Neural progenitor cell (in vitro differentiated cells): ENCODE measurements around the gene BEST2. TPM values are rescaled to one million over a fixed set of nuclear protein-coding genes. Genes with fewer than 3 reads are reported as not detected.

Source experiments
- DNase-seq: peaks from one replicate; pipeline ENCODE4 v3.0.0-alpha.2; 2016; ENCODE audit warnings: low spot score
- H2AFZ ChIP-seq: fragments of 200-600 bp; sonication (generic); replicated peaks from 2 replicates; pipeline ENCODE4 v1.6.1; 2016; ENCODE audit warnings: antibody characterized with exemption
- H3F3A ChIP-seq: fragments of 200-600 bp; sonication (generic); 2 replicates; pipeline ENCODE4 v1.6.1; 2016; ENCODE audit warnings: antibody characterized with exemption, low read depth
- H3K27ac ChIP-seq: fragments of 200-600 bp; sonication (generic); 2 replicates; pipeline ENCODE4 v1.5.1; 2016; ENCODE audit warnings: mild to moderate bottlenecking
- H3K27me3 ChIP-seq: fragments of 200-600 bp; sonication (generic); 2 replicates; pipeline ENCODE4 v1.6.1; 2016; ENCODE audit warnings: mild to moderate bottlenecking, moderate library complexity
- H3K36me3 ChIP-seq: fragments of 200-600 bp; sonication (generic); 2 replicates; pipeline ENCODE4 v1.5.1; 2016
- H3K4me1 ChIP-seq: fragments of 200-600 bp; sonication (generic); 2 replicates; pipeline ENCODE4 v1.6.1; 2016; ENCODE audit warnings: mixed run types
- H3K4me2 ChIP-seq: fragments of 200-600 bp; sonication (generic); 2 replicates; pipeline ENCODE4 v1.6.1; 2016
- H3K4me3 ChIP-seq: fragments of 200-600 bp; sonication (generic); 2 replicates; pipeline ENCODE4 v1.5.1; 2016
- H3K79me2 ChIP-seq: fragments of 200-600 bp; sonication (generic); 2 replicates; pipeline ENCODE4 v1.6.1; 2016; ENCODE audit warnings: low read depth
- H3K9ac ChIP-seq: fragments of 200-600 bp; sonication (generic); 2 replicates; pipeline ENCODE4 v1.6.1; 2016
- H3K9me3 ChIP-seq: fragments of 200-600 bp; sonication (generic); 2 replicates; pipeline ENCODE4 v1.5.1; 2016; ENCODE audit warnings: low read depth
- H4K20me1 ChIP-seq: fragments of 200-600 bp; sonication (generic); 2 replicates; pipeline ENCODE4 v1.6.1; 2016; ENCODE audit warnings: low read depth
- H3K27ac Mint-ChIP-seq: 3 replicates; pipeline ENCODE4 v1.8.0; 2021; ENCODE audit warnings: mixed read lengths
- H3K27me3 Mint-ChIP-seq: 2 replicates; pipeline ENCODE4 v1.8.0; 2022; ENCODE audit warnings: low read depth, mild to moderate bottlenecking, inconsistent platforms, moderate library complexity, mixed read lengths; ENCODE audit not compliant: insufficient read depth
- H3K36me3 Mint-ChIP-seq: 3 replicates; pipeline ENCODE4 v1.8.0; 2021; ENCODE audit warnings: mixed read lengths
- H3K4me1 Mint-ChIP-seq: 3 replicates; pipeline ENCODE4 v1.8.0; 2021; ENCODE audit warnings: mixed read lengths
- H3K4me3 Mint-ChIP-seq: 3 replicates; pipeline ENCODE4 v1.8.0; 2021; ENCODE audit warnings: mild to moderate bottlenecking, moderate library complexity, mixed read lengths
- H3K9me3 Mint-ChIP-seq: 3 replicates; pipeline ENCODE4 v1.8.0; 2020; ENCODE audit warnings: mixed read lengths
- CTCF ChIP-seq: fragments of 200-600 bp; sonication (generic); IDR thresholded peaks from 2 replicates; pipeline ENCODE4 v1.5.1; 2017; ENCODE audit warnings: antibody characterized with exemption, mild to moderate bottlenecking
- EZH2 ChIP-seq: fragments of 200-600 bp; sonication (generic); IDR thresholded peaks from 2 replicates; pipeline ENCODE4 v1.6.1; 2017; ENCODE audit warnings: antibody characterized with exemption, mild to moderate bottlenecking, moderate library complexity
- EZH2phosphoT487 ChIP-seq: fragments of 200-600 bp; sonication (generic); IDR thresholded peaks from 2 replicates; pipeline ENCODE4 v1.6.1; 2017; ENCODE audit warnings: antibody characterized with exemption
- total RNA-seq: library from RNA; depleted of rRNA; stranded (reverse); fragments of >200 nt; gene quantifications from 2 replicates; pipeline ENCODE4 v1.2.3, GENCODE V29; 2015; ENCODE audit warnings: low replicate concordance

BEST2 gene
- total RNA-seq, 1 donor from 2014 or later: not detected

DNA sequence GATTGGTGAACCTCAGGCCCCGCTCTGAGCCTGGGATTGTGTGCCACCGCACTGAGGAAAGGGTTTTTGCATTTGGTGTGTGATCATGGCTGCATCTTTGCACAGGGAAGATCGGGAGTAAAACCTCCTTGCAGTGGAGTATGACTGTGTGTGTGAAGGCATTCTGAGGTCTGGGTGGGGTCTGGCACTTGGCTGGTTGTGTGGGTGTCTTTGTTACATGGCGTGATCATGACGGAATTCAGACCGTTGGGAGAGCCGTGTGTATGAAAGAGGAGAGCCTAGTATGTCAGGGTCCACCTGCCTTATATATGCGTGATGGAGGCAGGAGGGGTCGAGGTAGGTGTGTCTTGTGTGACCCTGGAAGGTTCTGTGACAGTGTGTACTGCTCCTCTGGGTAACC, 740 bp upstream of the BEST2 start:
- Histone ChIP-seq H3K27me3 (peaks cover 57% of the 10 kb centered on the region), H3F3A (peaks cover 15% of the 10 kb centered on the region), H4K20me1 (no peaks in the 10 kb centered on the region), H3K79me2 (no peaks in the 10 kb centered on the region), H3K27ac (no peak overlapping the region), H3K4me1 (peaks cover 8% of the 10 kb centered on the region), H3K9me3 (no peaks in the 10 kb centered on the region), H3K9ac (no peak overlapping the region), H3K4me3 (no peak overlapping the region), H3K4me2 (no peak overlapping the region), H2AFZ (no peak overlapping the region), H3K36me3 (no peaks in the 10 kb centered on the region)
- no peak overlapping the region for H3K27ac Mint-ChIP-seq
- peaks cover 10% of the 10 kb centered on the region for H3K36me3 Mint-ChIP-seq
- H3K4me1 Mint-ChIP-seq: peaks cover 4% of the 10 kb centered on the region
- TF ChIP-seq EZH2 (no peak), EZH2phosphoT487 (no peak), CTCF (no peak)
- H3K4me3 Mint-ChIP-seq: no peak overlapping the region
- H3K27me3 Mint-ChIP-seq: peaks cover 50% of the 10 kb centered on the region
- H3K9me3 Mint-ChIP-seq: peaks cover 5% of the 10 kb centered on the region
- no peak for DNase-seq

DNA sequence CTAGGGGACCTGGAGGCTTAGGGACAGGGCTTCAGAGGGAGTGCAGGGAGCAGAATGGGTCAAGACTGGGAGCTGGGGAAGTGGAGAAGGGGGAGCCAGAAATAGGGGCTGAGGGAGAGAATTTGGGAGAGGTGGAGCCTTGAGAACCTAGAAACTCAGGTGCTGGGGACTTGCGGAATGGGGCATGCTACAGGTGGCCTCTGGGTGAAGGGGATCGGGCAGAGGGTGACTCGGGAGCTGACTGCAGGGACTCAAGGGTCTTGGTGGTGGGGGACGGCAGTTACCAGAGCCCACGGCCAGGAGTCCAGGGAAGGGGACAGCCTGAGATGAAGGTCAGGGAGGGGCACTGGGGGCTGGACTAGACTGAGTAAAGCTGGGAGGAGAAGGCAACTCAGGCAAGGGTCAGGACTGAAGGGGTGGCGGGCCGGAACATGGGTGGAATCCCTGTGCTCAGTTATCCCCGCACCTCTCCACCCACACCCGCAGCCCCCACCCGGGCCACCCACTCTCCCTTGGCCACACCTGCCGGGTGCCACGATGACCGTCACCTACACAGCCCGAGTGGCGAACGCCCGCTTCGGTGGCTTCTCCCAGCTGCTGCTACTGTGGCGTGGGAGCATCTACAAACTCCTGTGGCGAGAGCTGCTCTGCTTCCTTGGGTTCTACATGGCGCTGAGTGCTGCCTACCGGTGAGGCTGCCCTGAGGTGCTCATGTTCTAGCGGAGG, 628 bp downstream of the BEST2 start:
- Histone ChIP-seq H3K27me3 (peaks cover 57% of the 10 kb centered on the region), H3K27ac (no peak overlapping the region), H3K4me1 (peaks cover 8% of the 10 kb centered on the region), H3K9me3 (no peaks in the 10 kb centered on the region), H3K79me2 (no peaks in the 10 kb centered on the region), H3K9ac (no peak overlapping the region), H3K4me3 (no peak overlapping the region), H3K36me3 (no peaks in the 10 kb centered on the region), H2AFZ (no peak overlapping the region), H4K20me1 (no peaks in the 10 kb centered on the region), H3F3A (peaks cover 19% of the 10 kb centered on the region), H3K4me2 (no peak overlapping the region)
- Mint-ChIP-seq H3K27me3 (peaks cover 46% of the 10 kb centered on the region), H3K4me3 (no peak overlapping the region), H3K36me3 (peaks cover 10% of the 10 kb centered on the region), H3K4me1 (peaks cover 8% of the 10 kb centered on the region), H3K9me3 (peaks cover 5% of the 10 kb centered on the region), H3K27ac (no peak overlapping the region)
- DNase-seq: no peak
- no peak for TF ChIP-seq CTCF
- no peak for TF ChIP-seq EZH2phosphoT487
- no peak for TF ChIP-seq EZH2

- Histone ChIP-seq H3K9me3 (no peaks in the 10 kb centered on the region), H4K20me1 (no peaks in the 10 kb centered on the region), H3K36me3 (no peaks in the 10 kb centered on the region), H3K4me1 (no peaks in the 10 kb centered on the region), H3K4me2 (no peak overlapping the region), H3K27me3 (peaks cover 52% of the 10 kb centered on the region), H2AFZ (no peak overlapping the region), H3K27ac (no peak overlapping the region), H3K9ac (no peak overlapping the region), H3F3A (peaks cover 21% of the 10 kb centered on the region), H3K4me3 (no peak overlapping the region), H3K79me2 (no peaks in the 10 kb centered on the region)
- no peak for TF ChIP-seq CTCF
- TF ChIP-seq EZH2phosphoT487: no peak
- no peak for TF ChIP-seq EZH2
- H3K4me1 Mint-ChIP-seq: peaks cover 8% of the 10 kb centered on the region
- H3K27ac Mint-ChIP-seq: no peak overlapping the region
- H3K4me3 Mint-ChIP-seq: no peak overlapping the region
- no peak for DNase-seq
- H3K27me3 Mint-ChIP-seq: peaks cover 42% of the 10 kb centered on the region
- no peaks in the 10 kb centered on the region for H3K36me3 Mint-ChIP-seq
- H3K9me3 Mint-ChIP-seq: no peaks in the 10 kb centered on the region
Observed at GRCh38 chr19:12754465-12755196, 3.0 kb downstream of the BEST2 start.
